Stimulated activated CD4-positive, alpha-beta T cell treated with anti-CD3 and anti-CD28 coated beads, Interleukin-15, amount 100 ng/mL, for 1 hour (primary cell): ENCODE results near the gene AQP1.

Source experiments
- DNase-seq, 2 donors: peaks; one replicate each; pipeline ENCODE4 v3.0.0-alpha.2; 2020; ENCODE audit warnings: low read depth in 1 of 2, low spot score in 1 of 2

AQP1 gene

GRCh38 chr7:30905078-30906012 lies 6.3 kb upstream of the AQP1 start:
- no peak for DNase-seq

GRCh38 chr7:30906014-30906413 lies 5.6 kb upstream of the AQP1 start:
- no peak for DNase-seq

- DNase-seq: no peak
Measured at GRCh38 chr7:30906515-30907240, 5.0 kb upstream of the AQP1 start.

GRCh38 chr7:30907527-30908267 lies 4.0 kb upstream of the AQP1 start:
- DNase-seq: no peak

- no peak for DNase-seq
Measured at GRCh38 chr7:30908681-30909080, 3.0 kb upstream of the AQP1 start.

- DNase-seq: no peak
Measured at GRCh38 chr7:30909431-30909830, 2.2 kb upstream of the AQP1 start.

- DNase-seq: no peak
Measured at GRCh38 chr7:30910411-30911073, 1.1 kb upstream of the AQP1 start.

- no peak for DNase-seq
Measured at GRCh38 chr7:30911133-30911532, 520 bp upstream of the AQP1 start.

GRCh38 chr7:30912021-30912730 lies 523 bp downstream of the AQP1 start:
- no peak for DNase-seq

GRCh38 chr7:30912731-30912985 lies 1.0 kb downstream of the AQP1 start:
- no peak for DNase-seq

- DNase-seq: no peak
Measured at GRCh38 chr7:30912986-30913811, 1.5 kb downstream of the AQP1 start.

- DNase-seq: no peak
Measured at GRCh38 chr7:30913821-30914515, 2.3 kb downstream of the AQP1 start.

GRCh38 chr7:30914596-30914995 lies 2.9 kb downstream of the AQP1 start:
- DNase-seq: no peak

- no peak for DNase-seq
Measured at GRCh38 chr7:30915005-30915601, 3.5 kb downstream of the AQP1 start.

GRCh38 chr7:30915751-30916150 lies 4.1 kb downstream of the AQP1 start:
- DNase-seq: no peak

- DNase-seq: no peak
Measured at GRCh38 chr7:30916255-30916654, 4.6 kb downstream of the AQP1 start.

GRCh38 chr7:30916767-30917166 lies 5.1 kb downstream of the AQP1 start:
- no peak for DNase-seq

GRCh38 chr7:30917216-30917893 lies 5.7 kb downstream of the AQP1 start:
- DNase-seq: no peak
